IPS-18c (cell line): Measurements from ENCODE around the gene MEGF10.
"Not testable (repeated sequence)": the region's sequence is repeated elsewhere in the genome, so short reads cannot be mapped to it uniquely, and the experiment has no call there.

Source experiments
- H3K4me3 ChIP-seq: 2 replicates; pipeline ENCODE4 v1.7.0; 2013; ENCODE audit warnings: low read depth, mild to moderate bottlenecking, low read length, moderate library complexity; ENCODE audit not compliant: insufficient read depth
- H3K9me3 ChIP-seq: one replicate; pipeline ENCODE4 v1.6.1; 2013; ENCODE audit warnings: mild to moderate bottlenecking, low read length, moderate library complexity; ENCODE audit not compliant: control insufficient read depth, insufficient read depth

Gene MEGF10

DNA sequence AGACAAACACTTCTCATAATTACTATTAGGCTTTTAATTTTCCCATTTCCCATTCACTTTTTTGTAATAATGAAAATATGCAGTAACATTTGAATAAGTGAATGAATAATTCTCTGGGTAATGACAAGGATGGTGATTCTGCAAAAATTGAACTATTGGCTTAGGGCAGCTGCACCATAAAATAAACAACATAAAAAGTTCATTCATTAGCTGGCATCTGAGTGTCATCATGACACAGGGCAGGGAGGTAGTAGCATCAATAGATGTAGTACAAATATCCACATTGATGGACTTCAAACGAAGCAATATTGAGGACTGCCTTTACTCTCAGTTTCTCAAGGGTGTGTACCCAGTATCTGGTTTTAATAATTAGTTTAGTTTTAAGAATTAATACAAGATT is 4.9 kb downstream of the MEGF10 start:
- Histone ChIP-seq H3K4me3 (no peak overlapping the region), H3K9me3 (no peaks in the 10 kb centered on the region)

DNA sequence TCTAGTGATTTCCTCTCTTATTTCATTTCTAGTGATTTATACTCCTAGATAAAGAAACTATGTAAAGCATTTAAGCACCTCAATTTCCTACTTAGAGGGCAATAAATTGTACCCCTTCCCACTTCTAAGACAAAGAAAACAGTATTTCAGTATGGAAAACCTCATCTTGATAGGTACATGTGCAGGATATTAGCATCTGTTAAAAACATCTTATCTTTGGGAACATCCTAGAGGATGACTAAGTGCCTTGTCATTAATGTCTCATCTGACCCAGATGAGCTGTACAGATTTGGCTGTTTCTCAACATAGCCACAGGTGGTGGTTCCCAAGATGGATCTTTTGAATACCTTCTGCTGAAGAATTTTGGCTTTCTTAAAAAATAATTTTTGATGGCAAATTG is 5.7 kb downstream of the MEGF10 start:
- H3K4me3 ChIP-seq: no peak overlapping the region
- no peaks in the 10 kb centered on the region for H3K9me3 ChIP-seq

DNA sequence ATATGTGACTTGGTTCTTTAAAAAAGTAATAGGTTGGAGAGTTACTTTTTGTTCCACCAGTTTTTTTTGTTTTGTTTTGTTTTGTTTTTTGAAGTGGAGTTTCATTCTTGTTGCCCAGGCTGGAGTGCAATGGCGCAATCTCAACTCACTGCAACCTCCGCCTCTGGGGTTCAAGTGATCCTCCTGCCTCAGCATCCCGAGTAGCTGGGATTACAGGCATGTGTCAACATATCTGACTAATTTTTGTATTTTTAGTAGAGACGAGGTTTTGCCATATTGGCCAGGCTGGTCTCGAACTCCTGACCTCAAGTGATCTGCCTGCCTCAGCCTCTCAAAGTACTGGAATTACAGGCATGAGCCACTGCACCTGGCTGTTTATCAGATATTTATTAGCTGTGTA is 6.3 kb downstream of the MEGF10 start:
- not testable (repeated sequence) for H3K9me3 ChIP-seq

DNA sequence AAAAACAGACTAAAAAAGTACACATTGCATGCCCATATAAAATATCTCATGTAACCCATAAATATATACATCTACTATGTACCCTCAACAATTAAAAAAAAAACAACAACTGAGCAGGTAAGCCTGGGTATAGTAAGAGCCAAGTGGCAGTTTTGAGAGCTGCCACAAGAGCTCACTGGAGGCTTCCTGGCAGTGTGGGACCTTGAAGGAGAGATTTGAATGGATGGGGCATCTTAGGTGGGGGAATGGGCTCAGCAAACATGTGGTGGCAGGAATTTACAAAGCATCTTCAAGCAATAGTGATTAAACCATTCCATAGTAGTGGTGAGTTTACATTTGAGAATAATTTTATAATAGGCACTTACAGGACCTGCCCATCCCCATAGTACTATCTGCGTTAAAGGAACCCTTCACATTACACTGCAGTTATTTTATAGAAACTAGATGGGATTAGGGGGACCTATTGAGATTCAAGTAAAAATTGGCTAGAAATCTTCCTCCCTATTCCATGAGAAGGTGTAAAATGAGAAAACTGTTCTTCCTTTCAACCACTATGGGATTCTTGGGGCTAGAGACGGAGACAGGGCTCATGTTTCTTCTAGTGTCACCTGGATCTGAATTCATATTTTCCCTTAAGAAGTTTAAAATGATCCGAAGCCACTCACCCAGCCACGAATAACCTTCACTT is 6.9 kb downstream of the MEGF10 start:
- no peaks in the 10 kb centered on the region for H3K9me3 ChIP-seq
- no peak overlapping the region for H3K4me3 ChIP-seq

More for the DNA sequence above, 6.3 kb downstream of the MEGF10 start:
- not testable (repeated sequence) for H3K4me3 ChIP-seq

DNA sequence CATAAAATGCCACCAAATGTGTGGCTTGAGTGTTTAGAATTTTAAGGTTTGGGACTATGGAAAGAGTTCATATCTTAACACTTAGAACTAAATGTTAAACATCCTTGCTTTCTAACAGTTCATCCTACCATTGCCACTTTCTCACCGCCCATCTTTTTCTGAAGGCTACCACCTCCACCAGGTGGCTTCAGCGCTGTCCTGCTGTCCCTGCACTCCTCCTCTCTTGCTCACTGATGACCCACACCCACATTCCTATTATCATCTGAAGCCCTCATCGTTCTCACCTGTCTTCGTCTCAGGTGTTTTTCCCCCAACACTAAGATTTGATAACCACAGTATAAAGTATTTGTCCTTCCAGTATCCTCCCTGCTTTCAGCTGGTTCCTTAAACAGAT is 7.4 kb downstream of the MEGF10 start:
- H3K9me3 ChIP-seq: no peaks in the 10 kb centered on the region

DNA sequence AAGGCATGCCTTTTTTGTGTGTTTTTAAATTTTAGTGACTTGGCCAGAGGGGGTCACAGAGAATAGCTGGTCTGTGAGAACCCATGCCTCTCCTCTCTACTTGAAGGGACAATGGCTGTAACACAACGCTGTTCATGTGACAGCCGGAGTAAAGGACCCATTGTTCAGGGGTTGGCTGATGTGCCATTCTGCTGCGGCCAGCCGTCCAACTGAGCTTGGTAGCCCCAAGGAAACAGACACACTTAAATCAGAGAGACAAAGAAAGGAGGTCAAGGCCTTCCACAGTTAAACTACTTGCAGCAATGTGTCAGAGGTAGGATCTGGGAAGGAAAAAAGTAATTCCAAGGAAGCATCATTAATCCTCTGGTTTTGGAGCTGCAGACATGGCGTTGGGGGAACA is 8.1 kb downstream of the MEGF10 start:
- H3K9me3 ChIP-seq: no peaks in the 10 kb centered on the region
- H3K4me3 ChIP-seq: no peak overlapping the region

More for the DNA sequence above, 7.4 kb downstream of the MEGF10 start:
- no peak overlapping the region for H3K4me3 ChIP-seq

DNA sequence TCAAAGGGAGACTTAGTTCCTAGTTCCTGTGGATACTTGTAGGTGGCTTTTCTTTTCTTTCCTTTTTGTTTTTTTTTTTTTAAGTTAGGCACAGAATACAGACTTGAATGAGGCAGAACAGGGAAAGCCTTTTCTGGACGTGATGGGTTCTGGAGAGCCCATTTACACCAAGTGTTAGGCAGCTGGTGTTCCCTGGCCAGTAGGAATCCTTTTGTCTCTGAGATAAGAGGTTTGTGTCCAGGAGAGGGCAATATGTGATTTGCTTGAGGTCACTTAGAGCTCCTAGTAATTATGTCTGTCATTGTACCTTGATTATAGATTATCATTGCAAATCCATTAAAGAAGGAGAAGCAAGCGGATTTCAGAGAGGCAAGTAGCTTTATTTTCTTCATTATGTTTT is 9.1 kb downstream of the MEGF10 start:
- Histone ChIP-seq H3K9me3 (no peaks in the 10 kb centered on the region), H3K4me3 (no peak overlapping the region)

DNA sequence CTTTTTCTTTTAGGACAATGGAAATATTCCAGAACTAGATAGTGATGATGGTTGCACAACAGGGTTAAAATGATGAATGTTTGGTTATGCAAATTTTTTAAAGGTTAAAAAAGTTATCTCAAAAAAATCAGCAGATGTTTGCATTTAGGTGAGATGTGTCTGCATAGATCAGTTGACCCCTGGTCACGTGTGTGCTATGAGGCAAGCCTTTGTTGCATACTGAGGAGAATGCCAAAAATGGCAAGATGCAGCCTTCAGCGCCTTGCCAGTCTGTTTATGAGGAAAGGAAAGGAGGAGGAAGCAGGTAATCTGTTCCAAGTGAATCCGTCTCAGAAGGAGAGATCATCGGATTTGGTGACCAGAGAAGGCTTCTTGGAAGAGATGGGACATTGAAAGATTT is 11.9 kb downstream of the MEGF10 start:
- H3K4me3 ChIP-seq: no peak overlapping the region
- no peaks in the 10 kb centered on the region for H3K9me3 ChIP-seq

DNA sequence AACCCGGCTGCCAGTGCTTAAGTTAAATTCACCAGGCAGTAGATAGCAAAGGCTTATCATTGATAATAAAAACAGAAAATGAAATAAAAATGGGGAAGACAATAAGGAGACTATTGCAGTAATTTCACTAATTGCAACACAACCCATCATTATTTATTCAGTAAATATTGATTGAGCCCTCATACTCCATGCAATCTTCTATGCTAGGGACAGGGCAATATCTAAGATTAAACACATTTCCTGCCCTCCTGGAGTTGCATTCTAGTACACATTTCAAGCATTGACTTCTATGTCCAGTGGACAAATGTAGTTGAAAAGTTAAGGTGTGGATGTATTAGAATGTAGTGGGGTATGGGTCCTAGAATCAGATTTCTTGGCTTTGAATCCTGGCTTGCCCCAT is 12.8 kb downstream of the MEGF10 start:
- Histone ChIP-seq H3K4me3 (no peak overlapping the region), H3K9me3 (no peaks in the 10 kb centered on the region)

DNA sequence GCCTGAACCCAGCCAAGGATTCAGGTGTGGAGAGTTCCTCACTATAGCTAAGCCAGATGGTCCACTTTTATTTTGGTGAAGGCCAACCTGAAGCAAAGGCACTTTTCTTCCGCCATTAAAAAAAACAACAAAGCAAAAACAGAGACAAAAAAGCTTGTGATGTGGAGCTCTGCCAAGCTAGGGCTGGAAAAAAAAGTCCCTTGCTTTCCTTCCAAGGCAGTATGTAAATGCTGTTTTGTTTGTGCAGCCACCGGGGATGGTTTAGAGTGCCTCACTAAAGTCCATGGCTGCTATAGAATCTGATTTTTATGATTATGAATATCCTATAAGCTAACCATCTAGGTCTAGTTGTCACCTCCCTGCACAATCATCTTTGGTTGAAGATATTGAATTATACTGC is 14.9 kb downstream of the MEGF10 start:
- H3K9me3 ChIP-seq: no peaks in the 10 kb centered on the region
- H3K4me3 ChIP-seq: no peak overlapping the region

DNA sequence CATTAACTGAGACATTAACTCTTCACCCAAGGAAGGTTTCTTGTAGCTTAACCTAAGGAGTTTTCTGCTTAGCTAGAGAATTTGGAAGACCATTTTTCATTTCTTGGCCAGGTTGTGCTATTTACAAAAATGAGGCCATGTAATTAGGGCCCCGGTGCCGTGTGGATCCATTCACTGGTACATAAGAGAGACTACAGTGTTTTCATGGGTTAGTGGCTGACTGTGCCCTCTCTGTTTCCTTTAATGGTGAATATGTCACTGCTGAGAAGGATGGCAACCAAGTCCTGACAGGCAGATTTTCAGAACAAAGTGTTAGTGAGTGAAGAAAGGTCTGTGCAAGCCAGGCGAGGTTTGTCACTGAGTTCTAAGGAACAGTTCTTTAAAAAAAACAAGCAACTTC is 15.4 kb downstream of the MEGF10 start:
- H3K9me3 ChIP-seq: no peaks in the 10 kb centered on the region
- H3K4me3 ChIP-seq: no peak overlapping the region

DNA sequence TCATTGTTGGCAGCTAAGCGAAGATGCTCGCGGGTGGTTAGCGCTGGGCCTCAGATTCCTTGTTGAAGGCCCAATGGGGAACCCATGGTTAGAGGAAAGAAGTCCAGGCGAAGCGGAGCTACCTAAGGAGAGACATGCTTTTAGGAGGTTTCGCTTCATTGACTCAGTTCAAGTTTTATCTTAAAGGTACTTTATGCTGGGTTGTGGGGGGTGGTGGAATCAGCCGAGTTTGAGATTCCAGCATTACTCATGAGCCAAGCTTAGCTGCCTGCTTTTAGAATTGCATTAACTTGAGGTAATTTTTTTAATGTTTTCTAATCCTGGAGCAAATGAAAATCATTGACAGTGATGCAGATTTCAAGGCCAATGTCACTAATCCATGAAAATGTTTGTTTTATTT is 16.1 kb downstream of the MEGF10 start:
- Histone ChIP-seq H3K9me3 (no peaks in the 10 kb centered on the region), H3K4me3 (no peak overlapping the region)

DNA sequence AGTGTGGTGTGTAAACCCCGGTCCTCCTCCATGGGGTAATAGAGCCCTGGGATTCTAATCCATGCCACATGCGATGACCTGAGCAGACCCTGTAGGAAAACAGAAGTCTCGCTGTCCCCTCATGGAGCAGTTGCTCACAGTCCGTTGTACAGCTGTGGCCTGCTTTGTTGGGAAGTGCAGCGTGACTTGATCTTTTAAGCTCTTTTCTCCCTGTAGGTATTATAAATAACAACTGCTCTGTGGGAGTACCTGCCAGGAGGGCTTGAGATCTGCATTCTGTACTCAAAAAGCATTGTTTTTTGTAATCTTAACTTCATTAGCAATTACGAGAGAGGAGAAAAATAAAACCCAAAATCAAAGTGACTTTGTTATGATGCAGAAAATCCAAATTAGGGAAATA is 17.3 kb downstream of the MEGF10 start:
- Histone ChIP-seq H3K9me3 (no peaks in the 10 kb centered on the region), H3K4me3 (no peak overlapping the region)

DNA sequence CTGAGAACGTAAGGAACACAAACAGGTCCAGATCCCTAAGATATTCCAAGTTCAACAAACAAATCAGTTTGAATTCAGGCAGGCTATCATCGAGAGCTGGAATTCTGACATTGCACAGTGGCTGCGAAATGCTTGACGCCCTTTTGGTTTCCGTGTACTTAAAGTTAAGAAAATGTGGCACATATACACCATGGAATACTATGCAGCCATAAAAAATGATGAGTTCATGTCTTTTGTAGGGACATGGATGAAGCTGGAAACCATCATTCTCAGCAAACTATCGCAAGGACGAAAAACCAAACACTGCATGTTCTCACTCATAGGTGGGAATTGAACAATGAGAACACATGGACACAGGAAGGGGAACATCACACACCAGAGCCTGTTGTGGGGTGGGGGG is 17.7 kb downstream of the MEGF10 start:
- not testable (repeated sequence) for H3K4me3 ChIP-seq, H3K9me3 ChIP-seq

DNA sequence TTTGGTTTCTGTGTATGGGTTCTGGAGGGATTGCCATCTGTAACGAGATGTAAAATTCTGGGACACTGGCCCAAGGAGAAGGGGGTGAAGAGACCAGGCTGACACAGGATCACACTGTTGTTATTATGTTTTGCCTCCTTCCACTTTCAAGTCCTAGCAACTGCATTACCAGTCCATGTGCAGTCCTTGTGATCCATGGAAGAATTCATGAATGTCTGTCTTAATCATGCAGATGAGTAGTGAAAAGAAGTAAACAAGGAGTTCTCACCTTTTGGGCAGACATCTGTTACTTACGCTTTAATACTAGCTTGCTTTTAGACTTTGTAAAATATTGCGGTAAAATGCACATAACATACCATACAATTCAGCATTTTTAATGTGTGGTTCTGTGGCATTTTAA is 18.3 kb downstream of the MEGF10 start:
- no peak overlapping the region for H3K4me3 ChIP-seq

DNA sequence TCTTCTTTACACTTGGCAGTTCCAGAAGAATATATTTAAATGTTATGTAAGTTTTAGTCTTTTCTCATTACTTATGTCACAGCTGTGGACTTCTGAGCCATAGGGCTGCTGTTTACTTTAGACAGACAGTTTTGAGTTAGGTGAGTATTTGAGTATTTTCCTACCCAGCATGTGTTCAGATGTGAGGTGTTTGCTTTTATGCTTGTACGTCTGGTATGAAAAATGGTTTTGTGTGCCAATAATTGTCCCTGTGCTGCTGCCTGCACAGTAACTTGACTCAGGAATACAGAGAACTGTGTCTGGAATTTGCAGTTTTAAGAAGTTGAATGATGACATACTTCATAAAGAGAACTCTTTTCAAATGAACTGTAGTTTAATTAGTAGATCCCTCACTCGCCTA is 20.8 kb downstream of the MEGF10 start:
- Histone ChIP-seq H3K4me3 (no peak overlapping the region), H3K9me3 (no peaks in the 10 kb centered on the region)

More for the DNA sequence above, 18.3 kb downstream of the MEGF10 start:
- H3K9me3 ChIP-seq: no peaks in the 10 kb centered on the region

DNA sequence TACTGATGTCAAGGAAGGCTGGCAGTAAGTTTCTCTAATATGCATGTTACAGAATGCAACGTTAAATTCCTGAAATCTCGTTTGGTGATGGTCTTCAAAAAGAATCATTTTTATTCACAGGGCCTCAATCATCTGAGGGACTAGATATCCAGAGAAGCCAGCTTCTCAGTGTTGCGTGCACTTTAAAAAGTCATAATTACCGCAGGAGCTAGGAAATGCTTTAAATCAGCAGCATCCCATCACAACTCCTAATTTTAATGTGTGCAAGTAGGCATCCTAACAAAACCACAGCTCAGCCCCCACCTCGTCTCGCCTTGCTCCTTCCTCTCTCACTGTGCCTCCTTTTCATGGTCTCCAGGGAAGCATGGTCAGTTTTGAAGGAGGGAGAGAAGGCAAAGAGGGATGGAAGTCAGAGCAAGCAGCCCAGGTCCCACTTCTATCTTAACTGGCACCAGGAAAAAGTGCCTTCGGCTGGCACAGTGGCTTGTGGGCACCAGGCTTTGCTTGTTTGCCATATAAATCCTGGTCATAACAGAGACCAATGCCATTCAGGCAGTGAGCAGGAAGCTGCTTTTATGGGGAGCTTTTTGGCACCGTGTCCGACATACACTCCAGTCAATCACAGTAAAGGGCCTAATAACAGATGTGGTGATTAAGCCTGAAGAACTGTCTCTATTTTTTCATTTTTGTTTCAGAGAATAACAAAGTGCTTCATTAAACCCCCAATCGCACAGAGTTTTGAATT is 21.4 kb downstream of the MEGF10 start:
- H3K9me3 ChIP-seq: no peaks in the 10 kb centered on the region
- no peak overlapping the region for H3K4me3 ChIP-seq

DNA sequence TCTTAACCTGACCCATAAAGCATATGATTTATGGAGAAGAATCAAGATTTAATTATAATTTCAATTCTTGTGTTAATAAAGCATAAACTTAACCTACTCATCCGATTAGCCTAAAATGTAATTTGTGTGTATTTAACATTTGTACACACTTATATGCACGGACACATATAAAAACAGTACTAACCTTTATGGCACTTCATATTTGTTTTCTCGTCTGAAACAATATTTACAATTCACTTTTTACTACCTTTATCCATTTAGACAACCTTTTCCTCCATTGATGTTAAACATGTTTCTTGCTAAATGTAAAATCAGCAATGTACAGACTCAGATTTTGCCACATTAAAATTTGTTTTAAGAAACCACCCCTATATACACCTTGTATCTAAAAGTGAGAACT is 22.8 kb downstream of the MEGF10 start:
- Histone ChIP-seq H3K4me3 (no peak overlapping the region), H3K9me3 (no peaks in the 10 kb centered on the region)
